Endothelial cell of umbilical vein (primary cell): ENCODE measurements around the gene CROCC2. TPM values are rescaled to one million over a fixed set of nuclear protein-coding genes. Genes with fewer than 3 reads are reported as not detected.

ENCODE experiments used
- BruUV-seq: library from RNA; stranded (reverse); fragments of 400-500 nt; replicated peaks from 2 replicates; lab custom pipeline; 2021; lab: Mats Ljungman, UMichigan
- CTCF ChIA-PET: fragments of 300-600, 350-600 bp; sonication (Branson Sonifier 250); formaldehyde crosslinking; loops from one replicate; lab custom pipeline; 2021; ENCODE audit warnings: antibody characterized with exemption, inconsistent platforms; lab: Charles Lee
- POLR2A ChIA-PET: fragments of 300-600, 350-600 bp; sonication (Branson Sonifier 250); formaldehyde crosslinking; loops from one replicate; lab custom pipeline; 2021; ENCODE audit warnings: antibody characterized with exemption, inconsistent platforms; lab: Charles Lee
- DNase-seq: peaks from one replicate; pipeline ENCODE4 v3.0.0-alpha.2; 2011; ENCODE audit warnings: low read depth, low spot score
- FAIRE-seq: peaks from 2 replicates; lab custom pipeline; 2011; peaks lifted over from hg19 to GRCh38; lab: Jason Lieb, UNC
- H2AFZ ChIP-seq: 2 replicates; pipeline ENCODE4 v1.6.0; 2012; ENCODE audit warnings: low read depth, low read length, control low read depth, inconsistent platforms
- H3K27ac ChIP-seq: 2 replicates; pipeline ENCODE4 v1.5.1; 2011; ENCODE audit warnings: low read depth, mild to moderate bottlenecking, control low read depth, low read length, moderate library complexity; ENCODE audit not compliant: insufficient read depth
- H3K27me3 ChIP-seq, 2 experiments: 2 replicates each; pipeline versions ENCODE4 v1.6.0 to v1.6.1; 2011; ENCODE audit warnings: low read length in 2 of 2, mixed read lengths in 1 of 2; ENCODE audit not compliant: control insufficient read depth in 2 of 2, insufficient read depth in 2 of 2
- H3K36me3 ChIP-seq, 2 experiments: 2 replicates in 1 of 2; 3 replicates in 1 of 2; pipeline ENCODE4 v1.5.1; 2011; ENCODE audit warnings: low read length in 2 of 2, mild to moderate bottlenecking in 1 of 2, moderate library complexity in 1 of 2; ENCODE audit not compliant: control insufficient read depth in 2 of 2, insufficient read depth in 2 of 2; ENCODE audit errors: extremely low read depth in 1 of 2
- H3K4me1 ChIP-seq: 3 replicates; pipeline ENCODE4 v1.5.1; 2011; ENCODE audit warnings: mild to moderate bottlenecking, low read length; ENCODE audit not compliant: control insufficient read depth, insufficient read depth; ENCODE audit errors: extremely low read depth
- H3K4me2 ChIP-seq: 2 replicates; pipeline ENCODE4 v1.6.1; 2011; ENCODE audit warnings: low read length, control low read depth, mixed read lengths; ENCODE audit not compliant: insufficient read depth
- H3K4me3 ChIP-seq, 3 experiments: fragments of 200-600 bp in 1 of 3; sonication (generic), shearing (Covaris generic) in 1 of 3; replicated peaks in 1 of 3; 2 replicates each; pipeline ENCODE4 v1.5.1; 2011 to 2016; ENCODE audit warnings: control low read depth in 3 of 3, low read length in 3 of 3, mild to moderate bottlenecking in 2 of 3, inconsistent platforms in 1 of 3, low read depth in 1 of 3, moderate library complexity in 1 of 3; ENCODE audit not compliant: insufficient read depth in 1 of 3
- H3K79me2 ChIP-seq: 2 replicates; pipeline ENCODE4 v1.6.0; 2012; ENCODE audit warnings: low read length, inconsistent platforms; ENCODE audit not compliant: control insufficient read depth, insufficient read depth
- H3K9ac ChIP-seq: replicated peaks from 2 replicates; pipeline ENCODE3; 2011; ENCODE audit warnings: low read length, control low read depth; ENCODE audit not compliant: insufficient read depth; ENCODE audit errors: extremely low read depth
- H3K9me1 ChIP-seq: replicated peaks from 3 replicates; pipeline ENCODE4 v1.6.0; 2011; ENCODE audit warnings: mild to moderate bottlenecking, low read length; ENCODE audit not compliant: control insufficient read depth, insufficient read depth; ENCODE audit errors: extremely low read depth
- H3K9me3 ChIP-seq: replicated peaks from 2 replicates; pipeline ENCODE4 v1.5.1; 2012; ENCODE audit warnings: low read length, inconsistent platforms; ENCODE audit not compliant: control insufficient read depth, insufficient read depth
- H4K20me1 ChIP-seq: replicated peaks from 2 replicates; pipeline ENCODE3; 2011; ENCODE audit warnings: mild to moderate bottlenecking, low read length; ENCODE audit not compliant: control insufficient read depth, insufficient read depth; ENCODE audit errors: extremely low read depth
- CTCF ChIP-seq, 2 donors: IDR thresholded peaks; 1 replicate in 1 of 2; 2 replicates in 1 of 2; pipeline ENCODE4 v1.5.1; 2011; ENCODE audit warnings: low read length in 2 of 2, mild to moderate bottlenecking in 2 of 2, moderate library complexity in 2 of 2, control low read depth in 1 of 2, inconsistent platforms in 1 of 2, low read depth in 1 of 2; ENCODE audit not compliant: insufficient read depth in 1 of 2; ENCODE audit errors: extremely low read depth in 1 of 2
- EZH2 ChIP-seq: IDR thresholded peaks from 2 replicates; pipeline ENCODE4 v1.6.1; 2012; ENCODE audit warnings: borderline replicate concordance, low read depth, mild to moderate bottlenecking, moderate library complexity, low read length, inconsistent platforms; ENCODE audit not compliant: severe bottlenecking
- FOS ChIP-seq: IDR thresholded peaks from 2 replicates; pipeline ENCODE4 v1.6.1; 2011; ENCODE audit warnings: mild to moderate bottlenecking, low read length, moderate library complexity, borderline replicate concordance; ENCODE audit not compliant: insufficient read depth
- GATA2 ChIP-seq: IDR thresholded peaks from 2 replicates; pipeline ENCODE4 v1.7.0; 2011; ENCODE audit warnings: low read depth, mild to moderate bottlenecking, moderate library complexity, mixed read lengths, low read length; ENCODE audit not compliant: insufficient read length, insufficient read depth
- JUN ChIP-seq: IDR thresholded peaks from 2 replicates; pipeline ENCODE4 v1.6.1; 2011; ENCODE audit warnings: borderline replicate concordance, low read depth; ENCODE audit not compliant: insufficient read length, insufficient read depth
- MAX ChIP-seq: IDR thresholded peaks from 2 replicates; pipeline ENCODE4 v1.6.1; 2011; ENCODE audit not compliant: insufficient read depth, insufficient read length
- MYC ChIP-seq: IDR thresholded peaks from one replicate; pipeline ENCODE4 v1.6.1; 2011; ENCODE audit warnings: mild to moderate bottlenecking, low read depth, low read length
- POLR2A ChIP-seq: IDR thresholded peaks from 2 replicates; pipeline ENCODE4 v1.6.1; 2012; ENCODE audit warnings: low read depth, mild to moderate bottlenecking, control low read depth, low read length
- POLR2AphosphoS5 ChIP-seq: IDR thresholded peaks from 2 replicates; pipeline ENCODE4 v1.6.1; 2012; ENCODE audit warnings: low read depth, mild to moderate bottlenecking, control low read depth, low read length, moderate library complexity; ENCODE audit not compliant: insufficient read depth
- dilution Hi-C: fragments of 300-500 bp; cut with MboI; formaldehyde crosslinking; loops from one replicate; pipeline ENCODE4 v1.15.0; 2019; ENCODE audit warnings: low sequenced_read_pairs; ENCODE audit not compliant: extremely low pct_ligation_motif_present
- intact Hi-C: fragments of 100-400 bp; cut with micrococcal nuclease; formaldehyde crosslinking; loops from one replicate; pipeline ENCODE4 v1.10.0; 2022
- polyA plus RNA-seq, 4 experiments: library from polyadenylated mRNA; depleted of rRNA in 3 of 4; stranded (reverse) in 3 of 4; unstranded in 1 of 4; fragments of >200 nt; gene quantifications; 2 replicates each; pipeline versions ENCODE4 v1.2.1 to v1.2.3, GENCODE V29; 2011 to 2012; ENCODE audit warnings: missing spikeins in 1 of 4
- total RNA-seq: library from RNA; stranded (reverse); gene quantifications from 2 replicates; pipeline ENCODE4 v1.2.3, GENCODE V29; 2021

CROCC2 gene
- total and polyA plus RNA-seq, 2 donors (not counting 3 experiments of a cell fraction or from before 2014, with no cell fraction given): not detected

DNA sequence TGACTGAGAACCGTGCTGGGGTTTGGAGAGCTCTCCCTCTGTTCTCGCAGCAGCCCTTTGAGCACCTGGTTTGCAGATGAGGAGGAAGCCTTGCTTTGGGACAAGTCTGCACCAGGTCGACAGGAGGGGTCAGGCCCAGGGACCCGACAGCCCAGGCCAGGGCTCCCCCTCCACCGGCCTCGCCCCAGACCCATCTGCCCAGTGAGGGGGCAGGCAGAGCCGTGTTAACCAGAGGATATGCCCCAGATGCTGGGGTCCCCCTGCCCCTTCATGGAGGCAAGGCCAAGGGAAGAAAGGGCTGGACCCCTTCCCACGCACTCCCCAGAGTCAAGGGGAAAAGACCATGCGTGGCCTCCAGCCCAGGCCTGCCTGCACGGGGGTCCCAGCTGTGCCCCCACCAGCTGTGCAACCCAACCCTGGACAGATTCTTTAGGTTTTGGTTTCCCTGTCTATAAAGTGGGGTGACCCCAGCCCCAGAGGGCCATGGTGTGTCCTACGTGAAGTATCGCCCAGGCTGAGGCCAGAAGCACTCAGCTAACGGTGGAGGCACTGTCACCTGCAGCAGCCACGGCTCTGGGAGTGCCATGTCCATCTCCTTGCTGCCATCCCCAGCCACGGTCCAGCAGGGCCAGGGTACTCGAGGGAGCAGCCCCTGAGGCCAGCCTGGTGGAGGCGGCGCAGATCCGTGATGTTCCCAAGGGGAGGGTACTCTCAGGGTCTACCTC lies 87.5 kb downstream of the CROCC2 start:
- H3K27ac ChIP-seq: no peak overlapping the region
- no peaks in the 10 kb centered on the region for H4K20me1 ChIP-seq
- ChIA-PET CTCF (interaction anchor here (1.8 kb wide), 1 partner anchor 10 kb away, joined by 5 read pairs; no protein-coding TSS in a partner anchor), POLR2A (no interaction called here)
- TF ChIP-seq FOS (no peak), JUN (no peak), MYC (no peak), CTCF (IDR thresholded peaks at IDR 0.05; ENCODE audit: extremely low read depth in 1 of 2, insufficient read depth in 1 of 2, low read depth in 1 of 2, low read length in 2 of 2) (no peak), EZH2 (no peak), GATA2 (no peak), POLR2A (no peak), MAX (no peak), POLR2AphosphoS5 (no peak)
- H3K9ac ChIP-seq: no peak overlapping the region
- H3K9me1 ChIP-seq: no peaks in the 10 kb centered on the region
- H3K4me3 ChIP-seq: no peak overlapping the region
- no peak overlapping the region for H2AFZ ChIP-seq
- dilution Hi-C loops: no loop called here
- H3K4me1 ChIP-seq: peaks cover 28% of the 10 kb centered on the region
- BruUV-seq: no TSS peak
- no peak overlapping the region for H3K4me2 ChIP-seq
- H3K79me2 ChIP-seq: no peaks in the 10 kb centered on the region
- intact Hi-C loops: loop anchor here (10.0 kb wide), 2 partner anchors 221 to 429 kb away; partner anchors contain the start of genes DUSP28 and RNPEPL1
- no peaks in the 10 kb centered on the region for H3K36me3 ChIP-seq
- H3K27me3 ChIP-seq: no peaks in the 10 kb centered on the region
- H3K9me3 ChIP-seq: no peaks in the 10 kb centered on the region
- no peak for FAIRE-seq
- no peak for DNase-seq
